ENCODE data around the gene CYB5RL. TPM values are rescaled to one million over a fixed set of nuclear protein-coding genes. Genes with fewer than 3 reads are reported as not detected.

The CYB5RL gene
- total RNA-seq, 5 donors from 2014 or later (not counting 1 experiment from before 2014, with no cell fraction given), result 5.7 to 11.5 (median 10.0) TPM

GRCh38 chr1:54222711-54223110 is 22.9 kb upstream of the CYB5RL start:
- Mint-ChIP-seq H3K4me1 (peaks cover 0 to 15% (median 3%) of the 10 kb centered on the region in 3 donors), H3K27me3 (no peaks in the 10 kb centered on the region), H3K36me3 (peaks cover 19% of the 10 kb centered on the region), H3K27ac (peak overlapping the region in 1 of 2 donors; percentile 7), H3K9me3 (no peaks in the 10 kb centered on the region), H3K4me3 (no peak overlapping the region)
- ChIA-PET POLR2A (no interaction called here), CTCF (no interaction called here)
- WGBS (ENCODE audit: insufficient coverage), result 93% methylated on average over 3 of the region's 6 CpGs
- peaks cover 10 to 35% of the 10 kb centered on the region in 2 donors for H3K36me3 ChIP-seq (ENCODE audit: control insufficient read depth in 2 of 2, extremely low read depth in 1 of 2, insufficient read depth in 1 of 2, low read length in 1 of 2)
- no peaks in the 10 kb centered on the region for H3K9me3 ChIP-seq
- H3K4me1 ChIP-seq (ENCODE audit: control insufficient read depth in 1 of 2, extremely low read depth in 1 of 2, insufficient read depth in 2 of 2, low read length in 2 of 2), result no peaks in the 10 kb centered on the region
- DNase-seq, result no peak
- H3K4me3 ChIP-seq (ENCODE audit: control insufficient read depth in 1 of 2, extremely low read depth in 1 of 2, low read length in 1 of 2), result no peak overlapping the region
- no peaks in the 10 kb centered on the region for H3K27me3 ChIP-seq (replicated peaks in 1 of 2; ENCODE audit: control insufficient read depth in 2 of 2, extremely low read depth in 1 of 2, insufficient read depth in 2 of 2, low read length in 1 of 2)
- ATAC-seq (replicated peaks in 1 of 4), result no peak
- no peak overlapping the region for H3K27ac ChIP-seq (ENCODE audit: low read length)

- peak overlapping the region in 1 of 2 donors; percentile 64 for H3K27ac Mint-ChIP-seq
- H3K4me3 ChIP-seq (ENCODE audit: control insufficient read depth in 1 of 2, extremely low read depth in 1 of 2, low read length in 1 of 2), result no peak overlapping the region
- H3K4me1 ChIP-seq (ENCODE audit: control insufficient read depth in 1 of 2, extremely low read depth in 1 of 2, insufficient read depth in 2 of 2, low read length in 2 of 2), result no peaks in the 10 kb centered on the region
- ChIA-PET POLR2A (no interaction called here), CTCF (no interaction called here)
- H3K9me3 Mint-ChIP-seq, result no peaks in the 10 kb centered on the region
- H3K27me3 ChIP-seq (replicated peaks in 1 of 2; ENCODE audit: control insufficient read depth in 2 of 2, extremely low read depth in 1 of 2, insufficient read depth in 2 of 2, low read length in 1 of 2), result no peaks in the 10 kb centered on the region
- no peaks in the 10 kb centered on the region for H3K9me3 ChIP-seq
- 97% methylated on average over 4 of the region's 7 CpGs for WGBS (ENCODE audit: insufficient coverage)
- ATAC-seq (replicated peaks in 1 of 4) (peak in 1 of 4 experiments; percentile 25), DNase-seq (no peak)
- H3K27ac ChIP-seq (ENCODE audit: low read length), result no peak overlapping the region
- peaks cover 24% of the 10 kb centered on the region for H3K36me3 Mint-ChIP-seq
- peaks cover 10 to 43% of the 10 kb centered on the region in 2 donors for H3K36me3 ChIP-seq (ENCODE audit: control insufficient read depth in 2 of 2, extremely low read depth in 1 of 2, insufficient read depth in 1 of 2, low read length in 1 of 2)
- peaks cover 0 to 21% (median 3%) of the 10 kb centered on the region in 3 donors for H3K4me1 Mint-ChIP-seq
- no peak overlapping the region for H3K4me3 Mint-ChIP-seq
- no peaks in the 10 kb centered on the region for H3K27me3 Mint-ChIP-seq
These were observed 22.1 kb upstream of the CYB5RL start for GRCh38 chr1:54221867-54222484.

GRCh38 chr1:54221113-54221834 is 21.4 kb upstream of the CYB5RL start:
- H3K4me3 ChIP-seq (ENCODE audit: control insufficient read depth in 1 of 2, extremely low read depth in 1 of 2, low read length in 1 of 2), result no peak overlapping the region
- Mint-ChIP-seq H3K27ac (no peak overlapping the region), H3K36me3 (peaks cover 30% of the 10 kb centered on the region), H3K9me3 (no peaks in the 10 kb centered on the region), H3K27me3 (no peaks in the 10 kb centered on the region), H3K4me1 (peaks cover 0 to 21% (median 3%) of the 10 kb centered on the region in 3 donors), H3K4me3 (no peak overlapping the region)
- no peak overlapping the region for H3K27ac ChIP-seq (ENCODE audit: low read length)
- no peaks in the 10 kb centered on the region for H3K9me3 ChIP-seq
- ATAC-seq (replicated peaks in 1 of 4) (no peak), DNase-seq (no peak)
- 95% methylated on average over 9 of the region's 12 CpGs for WGBS (ENCODE audit: insufficient coverage)
- ChIA-PET CTCF (no interaction called here), POLR2A (no interaction called here)
- H3K4me1 ChIP-seq (ENCODE audit: control insufficient read depth in 1 of 2, extremely low read depth in 1 of 2, insufficient read depth in 2 of 2, low read length in 2 of 2), result no peaks in the 10 kb centered on the region
- no peaks in the 10 kb centered on the region for H3K27me3 ChIP-seq (replicated peaks in 1 of 2; ENCODE audit: control insufficient read depth in 2 of 2, extremely low read depth in 1 of 2, insufficient read depth in 2 of 2, low read length in 1 of 2)
- H3K36me3 ChIP-seq (ENCODE audit: control insufficient read depth in 2 of 2, extremely low read depth in 1 of 2, insufficient read depth in 1 of 2, low read length in 1 of 2), result peaks cover 10 to 50% of the 10 kb centered on the region in 2 donors

- peak overlapping the region in 1 of 2 donors; percentile 53 for H3K27ac Mint-ChIP-seq
- no peaks in the 10 kb centered on the region for H3K27me3 Mint-ChIP-seq
- Histone ChIP-seq H3K36me3 (ENCODE audit: control insufficient read depth in 2 of 2, extremely low read depth in 1 of 2, insufficient read depth in 1 of 2, low read length in 1 of 2) (peaks cover 10 to 52% of the 10 kb centered on the region in 2 donors), H3K4me1 (ENCODE audit: control insufficient read depth in 1 of 2, extremely low read depth in 1 of 2, insufficient read depth in 2 of 2, low read length in 2 of 2) (no peaks in the 10 kb centered on the region), H3K27me3 (replicated peaks in 1 of 2; ENCODE audit: control insufficient read depth in 2 of 2, extremely low read depth in 1 of 2, insufficient read depth in 2 of 2, low read length in 1 of 2) (no peaks in the 10 kb centered on the region), H3K27ac (ENCODE audit: low read length) (no peak overlapping the region), H3K4me3 (ENCODE audit: control insufficient read depth in 1 of 2, extremely low read depth in 1 of 2, low read length in 1 of 2) (no peak overlapping the region), H3K9me3 (no peaks in the 10 kb centered on the region)
- ATAC-seq (replicated peaks in 1 of 4), result no peak
- ChIA-PET POLR2A (interaction anchor here in 1 of 2 donors (0.6 kb wide), 1 partner anchor 918 kb away, joined by 3 read pairs; no protein-coding TSS in a partner anchor), CTCF (interaction anchor here in 1 of 2 donors (1.5 kb wide), 1 partner anchor 21 kb away, joined by 3 read pairs; the partner anchor contains the start of genes CYB5RL and MRPL37)
- no peaks in the 10 kb centered on the region for H3K9me3 Mint-ChIP-seq
- no peak overlapping the region for H3K4me3 Mint-ChIP-seq
- peaks cover 0 to 21% (median 3%) of the 10 kb centered on the region in 3 donors for H3K4me1 Mint-ChIP-seq
- DNase-seq, result peak in 1 of 35 experiments; percentile 10
- peaks cover 31% of the 10 kb centered on the region for H3K36me3 Mint-ChIP-seq
- WGBS (ENCODE audit: insufficient coverage), result 72% methylated on average over 7 of the region's 18 CpGs
These were observed 20.4 kb upstream of the CYB5RL start for GRCh38 chr1:54220004-54220811.

- Mint-ChIP-seq H3K4me3 (no peak overlapping the region), H3K27me3 (no peaks in the 10 kb centered on the region), H3K27ac (peak overlapping the region in 1 of 2 donors; percentile 53), H3K36me3 (peaks cover 30% of the 10 kb centered on the region), H3K9me3 (no peaks in the 10 kb centered on the region), H3K4me1 (peaks cover 0 to 21% (median 3%) of the 10 kb centered on the region in 3 donors)
- CTCF ChIA-PET, result interaction anchor here in 1 of 2 donors (1.5 kb wide), 1 partner anchor 20 kb away, joined by 3 read pairs; the partner anchor contains the start of genes CYB5RL and MRPL37
- ATAC-seq (replicated peaks in 1 of 4), result no peak
- no peak overlapping the region for H3K27ac ChIP-seq (ENCODE audit: low read length)
- DNase-seq, result no peak
- peaks cover 10 to 58% of the 10 kb centered on the region in 2 donors for H3K36me3 ChIP-seq (ENCODE audit: control insufficient read depth in 2 of 2, extremely low read depth in 1 of 2, insufficient read depth in 1 of 2, low read length in 1 of 2)
- H3K4me1 ChIP-seq (ENCODE audit: control insufficient read depth in 1 of 2, extremely low read depth in 1 of 2, insufficient read depth in 2 of 2, low read length in 2 of 2), result no peaks in the 10 kb centered on the region
- H3K9me3 ChIP-seq, result no peaks in the 10 kb centered on the region
- H3K27me3 ChIP-seq (replicated peaks in 1 of 2; ENCODE audit: control insufficient read depth in 2 of 2, extremely low read depth in 1 of 2, insufficient read depth in 2 of 2, low read length in 1 of 2), result no peaks in the 10 kb centered on the region
- POLR2A ChIA-PET, result interaction anchor here in 1 of 2 donors (0.6 kb wide), 1 partner anchor 919 kb away, joined by 3 read pairs; no protein-coding TSS in a partner anchor
- no peak overlapping the region for H3K4me3 ChIP-seq (ENCODE audit: control insufficient read depth in 1 of 2, extremely low read depth in 1 of 2, low read length in 1 of 2)
- WGBS (ENCODE audit: insufficient coverage), result 90% methylated on average over 2 of the region's 3 CpGs
These were observed 19.8 kb upstream of the CYB5RL start for GRCh38 chr1:54219688-54220003.

Measured in T-cell (primary cell).